GM13976 (cell line): ENCODE results near the gene COPG2.
"Not testable (repeated sequence)": the region's sequence is repeated elsewhere in the genome, so short reads cannot be mapped to it uniquely, and the experiment has no call there.

ENCODE experiments used
- DNase-seq: peaks from one replicate; pipeline ENCODE4 v3.0.0; 2012; ENCODE audit warnings: low spot score
- in situ Hi-C: fragments of 300-500 bp; cut with MboI; formaldehyde crosslinking; loops from one replicate; pipeline ENCODE4 v1.12.0; 2022; ENCODE audit warnings: low sequenced_read_pairs, mixed read lengths, inconsistent platforms; ENCODE audit not compliant: unreplicated experiment
- TF ChIP-seq, protein P1 (sequence below): IDR thresholded peaks from 2 replicates; pipeline ENCODE4 v1.5.1; 2012; ENCODE audit warnings: borderline replicate concordance, mild to moderate bottlenecking; ENCODE audit not compliant: insufficient read depth; ENCODE audit errors: extremely low read depth, missing control alignments, control extremely low read depth

The COPG2 gene

DNA sequence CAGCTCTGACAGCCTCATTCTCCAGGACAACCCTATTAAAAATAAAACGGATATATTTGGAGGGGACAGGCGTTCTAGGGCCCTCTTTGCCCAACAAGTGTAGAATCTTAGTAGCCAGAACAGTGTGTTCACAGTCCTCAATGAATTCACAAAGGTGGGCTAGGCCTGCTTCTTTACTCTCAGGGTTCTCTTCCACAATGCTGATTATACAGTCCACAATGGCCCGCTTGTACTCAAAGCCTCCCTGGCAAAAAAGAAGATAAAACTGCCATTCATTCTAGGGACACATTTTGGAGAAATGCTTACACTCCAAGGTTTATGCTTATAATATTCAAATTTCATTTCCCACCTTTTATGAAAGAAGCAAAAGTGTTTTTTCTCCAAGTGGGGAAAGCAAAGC, 114.1 kb downstream of the COPG2 start:
- in situ Hi-C loops: no loop called here
- TF ChIP-seq, protein P1, sequence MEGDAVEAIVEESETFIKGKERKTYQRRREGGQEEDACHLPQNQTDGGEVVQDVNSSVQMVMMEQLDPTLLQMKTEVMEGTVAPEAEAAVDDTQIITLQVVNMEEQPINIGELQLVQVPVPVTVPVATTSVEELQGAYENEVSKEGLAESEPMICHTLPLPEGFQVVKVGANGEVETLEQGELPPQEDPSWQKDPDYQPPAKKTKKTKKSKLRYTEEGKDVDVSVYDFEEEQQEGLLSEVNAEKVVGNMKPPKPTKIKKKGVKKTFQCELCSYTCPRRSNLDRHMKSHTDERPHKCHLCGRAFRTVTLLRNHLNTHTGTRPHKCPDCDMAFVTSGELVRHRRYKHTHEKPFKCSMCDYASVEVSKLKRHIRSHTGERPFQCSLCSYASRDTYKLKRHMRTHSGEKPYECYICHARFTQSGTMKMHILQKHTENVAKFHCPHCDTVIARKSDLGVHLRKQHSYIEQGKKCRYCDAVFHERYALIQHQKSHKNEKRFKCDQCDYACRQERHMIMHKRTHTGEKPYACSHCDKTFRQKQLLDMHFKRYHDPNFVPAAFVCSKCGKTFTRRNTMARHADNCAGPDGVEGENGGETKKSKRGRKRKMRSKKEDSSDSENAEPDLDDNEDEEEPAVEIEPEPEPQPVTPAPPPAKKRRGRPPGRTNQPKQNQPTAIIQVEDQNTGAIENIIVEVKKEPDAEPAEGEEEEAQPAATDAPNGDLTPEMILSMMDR: no peak
- DNase-seq: no peak

DNA sequence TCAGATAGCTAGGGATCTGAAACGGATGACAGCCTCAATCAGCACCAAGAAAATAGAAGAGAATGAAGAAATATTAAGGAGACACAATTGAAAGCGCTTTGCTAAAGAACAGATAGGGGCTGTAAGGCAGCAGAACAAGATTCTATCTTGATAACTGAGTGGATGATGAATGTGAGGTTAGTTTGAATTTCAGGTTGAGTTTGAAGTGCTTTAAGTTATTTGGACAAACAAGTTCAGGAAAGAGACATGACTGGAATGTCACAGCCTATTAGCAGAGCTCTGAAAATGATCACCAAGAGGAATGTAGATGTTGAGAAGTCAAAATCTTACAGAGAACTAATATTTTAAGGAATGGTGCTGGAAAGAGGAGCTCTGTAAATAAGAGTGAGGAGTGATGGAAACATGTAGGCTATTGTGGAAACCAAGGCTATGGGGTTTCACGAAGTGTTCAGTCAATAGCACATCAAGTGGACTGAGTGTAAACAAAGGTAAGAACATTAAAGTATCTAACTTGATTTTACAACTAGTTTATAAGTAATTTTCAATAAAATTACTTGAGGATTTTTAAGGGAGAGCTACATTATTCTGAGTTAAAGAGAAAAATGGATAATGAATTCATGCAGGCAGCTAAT, 115.0 kb downstream of the COPG2 start:
- DNase-seq: no peak
- TF ChIP-seq, protein P1: no peak
- in situ Hi-C loops: no loop called here

DNA sequence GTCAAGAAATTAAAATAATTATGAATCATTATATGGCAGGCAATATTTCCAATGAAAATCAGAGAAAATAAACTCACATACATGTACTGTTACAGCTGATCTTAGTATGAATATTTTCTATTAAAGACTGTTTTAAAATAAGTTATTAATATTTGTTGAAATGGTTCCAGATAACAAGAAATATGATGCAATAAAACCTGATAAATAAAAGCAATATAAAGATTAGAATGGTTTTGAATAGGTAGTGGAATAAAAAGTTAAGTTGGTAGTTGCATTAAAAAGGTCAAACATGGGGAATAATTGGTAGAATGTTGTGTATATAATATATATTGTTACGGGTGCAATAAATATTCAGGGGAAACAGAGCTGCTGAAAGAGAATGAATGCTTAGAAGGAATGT, 124.2 kb downstream of the COPG2 start:
- TF ChIP-seq, protein P1: no peak
- DNase-seq: no peak
- in situ Hi-C loops: no loop called here

DNA sequence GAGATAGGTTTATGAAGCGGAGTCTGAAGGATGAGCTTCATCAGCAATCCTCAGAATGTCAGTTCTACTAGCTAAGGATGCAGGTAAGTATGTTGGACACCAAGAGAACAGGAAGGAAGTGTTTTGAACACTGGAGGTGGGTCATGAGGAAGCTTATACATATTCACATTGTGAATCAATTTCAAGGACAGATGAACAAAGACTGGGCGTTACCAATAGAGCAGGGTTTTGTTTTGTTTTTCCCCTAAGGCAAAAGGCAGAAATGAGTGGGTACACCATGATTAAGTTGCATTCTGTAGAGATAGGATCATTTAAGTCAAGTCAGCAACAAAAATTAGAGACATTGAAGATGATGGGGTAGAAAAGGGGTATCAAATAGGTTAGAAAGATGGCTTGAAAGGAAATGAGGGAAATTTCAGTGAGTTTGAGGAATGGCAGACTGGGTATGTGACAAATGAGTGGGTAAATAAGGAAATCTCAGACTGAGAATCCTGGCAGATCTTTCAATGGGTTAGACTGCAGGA, 125.0 kb downstream of the COPG2 start:
- DNase-seq: no peak
- in situ Hi-C loops: no loop called here
- TF ChIP-seq, protein P1: no peak

DNA sequence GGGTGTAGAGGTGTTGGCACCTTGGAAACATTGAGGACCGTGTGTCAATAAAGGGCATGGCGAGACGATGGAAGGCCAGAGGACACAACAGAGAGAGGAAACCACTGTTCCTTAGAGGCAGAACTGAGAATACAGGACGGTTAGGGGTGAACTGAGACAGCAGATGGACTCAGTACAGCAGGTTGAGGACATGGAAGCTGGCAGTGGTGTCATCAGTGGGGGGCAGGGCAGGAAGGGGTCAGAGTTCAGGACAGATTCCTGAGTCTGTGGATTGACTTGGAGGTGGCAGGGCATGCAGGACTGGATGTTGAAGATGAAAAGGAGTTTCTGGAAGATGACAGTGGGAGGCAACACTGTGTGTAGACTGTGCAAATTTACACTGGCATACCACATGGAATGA, 126.3 kb downstream of the COPG2 start:
- in situ Hi-C loops, DNase-seq: not testable (repeated sequence)

DNA sequence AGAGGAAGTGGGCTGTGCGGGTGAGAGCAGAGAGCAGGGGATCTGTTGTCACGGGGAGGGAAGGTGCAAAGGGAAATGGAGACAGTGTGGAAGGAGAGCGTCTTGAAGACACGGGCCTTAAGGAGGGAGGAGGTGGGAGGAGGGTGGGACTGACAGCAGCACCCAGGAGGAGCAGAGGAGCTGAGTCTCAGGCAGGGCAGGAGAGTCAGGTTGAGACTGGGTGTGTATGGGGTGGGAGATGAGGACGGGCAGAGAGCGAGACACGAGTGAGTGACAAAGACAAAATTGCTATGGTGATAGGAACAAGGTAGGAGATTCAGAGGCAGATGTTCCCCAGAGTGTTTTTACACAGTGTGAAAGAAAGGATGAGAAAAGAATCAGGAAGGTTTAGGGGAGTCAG, 127.3 kb downstream of the COPG2 start:
- DNase-seq, in situ Hi-C loops: not testable (repeated sequence)

DNA sequence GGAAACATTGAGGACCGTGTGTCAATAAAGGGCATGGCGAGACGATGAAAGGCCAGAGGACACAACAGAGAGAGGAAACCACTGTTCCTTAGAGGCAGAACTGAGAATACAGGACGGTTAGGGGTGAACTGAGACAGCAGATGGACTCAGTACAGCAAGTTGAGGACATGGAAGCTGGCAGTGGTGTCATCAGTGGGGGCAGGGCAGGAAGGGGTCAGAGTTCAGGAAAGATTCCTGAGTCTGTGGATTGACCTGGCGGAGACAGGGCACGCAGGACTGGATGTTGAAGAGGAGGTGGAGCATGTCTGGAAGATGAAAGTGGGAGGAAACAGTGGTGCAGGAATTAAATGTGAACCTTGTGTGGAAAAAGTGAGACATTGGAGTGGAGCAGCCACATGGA, 130.7 kb downstream of the COPG2 start:
- in situ Hi-C loops, DNase-seq: not testable (repeated sequence)

DNA sequence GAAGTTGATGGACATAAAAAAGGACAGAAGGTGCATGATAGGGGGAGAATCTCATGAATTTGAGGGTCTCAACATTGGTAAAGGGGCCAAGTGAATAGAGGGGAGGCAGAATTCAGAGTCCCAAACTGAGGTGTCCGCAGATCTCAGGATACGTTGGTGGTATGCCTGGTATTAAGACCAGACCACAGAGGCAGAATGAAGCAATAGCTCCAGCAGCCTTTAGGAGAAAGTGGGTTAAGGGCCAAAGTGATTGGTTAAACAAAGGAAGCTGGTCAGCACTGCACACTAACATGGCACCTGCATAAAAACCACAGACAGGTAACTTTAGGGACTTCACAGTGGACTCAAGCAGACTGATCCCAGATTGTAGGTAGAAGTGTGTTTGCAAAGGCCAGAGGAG, 139.1 kb downstream of the COPG2 start:
- DNase-seq: no peak
- TF ChIP-seq, protein P1: no peak
- in situ Hi-C loops: no loop called here

DNA sequence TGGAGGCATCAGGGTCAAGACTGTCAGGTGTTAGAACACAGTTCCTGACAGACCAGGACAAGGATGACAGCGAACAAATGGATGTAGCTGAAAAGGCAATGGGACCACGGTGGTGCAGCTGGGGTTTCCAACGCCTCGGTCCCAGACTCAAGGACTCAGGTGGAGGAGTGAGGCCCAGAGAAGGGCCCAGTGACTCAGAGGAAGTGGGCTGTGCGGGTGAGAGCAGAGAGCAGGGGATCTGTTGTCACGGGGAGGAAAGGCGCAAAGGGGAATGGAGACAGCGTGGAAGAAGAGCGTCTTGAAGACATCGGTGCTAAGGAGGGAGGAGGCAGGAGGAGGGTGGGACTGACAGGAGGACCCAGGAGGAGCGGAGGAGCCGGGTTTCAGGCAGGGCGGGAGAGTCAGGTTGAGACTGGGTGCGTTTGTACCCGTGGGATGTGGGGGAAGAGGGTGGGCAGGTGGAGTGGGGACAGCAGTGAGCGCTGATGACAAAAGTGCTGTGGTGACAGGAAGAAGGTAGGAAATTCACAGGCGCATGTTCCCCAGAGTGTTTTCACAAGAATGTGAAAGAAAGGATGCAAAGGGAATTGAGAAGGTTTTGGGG, 140.7 kb downstream of the COPG2 start:
- DNase-seq, in situ Hi-C loops: not testable (repeated sequence)
